Measurements from ENCODE around the gene ABHD16A. TPM values are rescaled to one million over a fixed set of nuclear protein-coding genes. Genes with fewer than 3 reads are reported as not detected.
"Not testable (repeated sequence)": the region's sequence is repeated elsewhere in the genome, so short reads cannot be mapped to it uniquely, and the experiment has no call there.

ABHD16A gene
- total RNA-seq, 1 donor, result 23.5 TPM

GRCh38 chr6:31712296-31712695 lies 9.2 kb upstream of the ABHD16A start:
- DNase-seq (ENCODE audit: low read depth), result no peak
- TF ChIP-seq CTCF (IDR thresholded peaks at IDR 0.05; ENCODE audit: insufficient read depth, low read length), result no peak
- no peak overlapping the region for H3K4me3 ChIP-seq (ENCODE audit: low read depth, low read length)

GRCh38 chr6:31711233-31711632 lies 8.1 kb upstream of the ABHD16A start:
- no peak for DNase-seq (ENCODE audit: low read depth)
- no peak overlapping the region for H3K4me3 ChIP-seq (ENCODE audit: low read depth, low read length)
- TF ChIP-seq CTCF (IDR thresholded peaks at IDR 0.05; ENCODE audit: insufficient read depth, low read length), result no peak

GRCh38 chr6:31710523-31711219 lies 7.5 kb upstream of the ABHD16A start:
- H3K4me3 ChIP-seq (ENCODE audit: low read depth, low read length), result no peak overlapping the region
- DNase-seq (ENCODE audit: low read depth), result no peak
- no peak for TF ChIP-seq CTCF (IDR thresholded peaks at IDR 0.05; ENCODE audit: insufficient read depth, low read length)

GRCh38 chr6:31709157-31709556 lies 6.0 kb upstream of the ABHD16A start:
- H3K4me3 ChIP-seq (ENCODE audit: low read depth, low read length); DNase-seq (ENCODE audit: low read depth): not testable (repeated sequence)

- DNase-seq (ENCODE audit: low read depth), result no peak
- no peak overlapping the region for H3K4me3 ChIP-seq (ENCODE audit: low read depth, low read length)
- no peak for TF ChIP-seq CTCF (IDR thresholded peaks at IDR 0.05; ENCODE audit: insufficient read depth, low read length)
Observed at GRCh38 chr6:31708224-31708623, 5.1 kb upstream of the ABHD16A start.

GRCh38 chr6:31707701-31708100 lies 4.6 kb upstream of the ABHD16A start:
- no peak for TF ChIP-seq CTCF (IDR thresholded peaks at IDR 0.05; ENCODE audit: insufficient read depth, low read length)
- H3K4me3 ChIP-seq (ENCODE audit: low read depth, low read length), result no peak overlapping the region
- no peak for DNase-seq (ENCODE audit: low read depth)

GRCh38 chr6:31706599-31706998 lies 3.5 kb upstream of the ABHD16A start, which contains the start of gene LY6G6F:
LY6G6F (plus strand) TSS chr6:31706866; CDS start chr6:31706907, 41 bp downstream.
- no peak within 1 kb of the TSS for H3K4me3 ChIP-seq (ENCODE audit: low read depth, low read length)
- DNase-seq (ENCODE audit: low read depth), result no peak
- no peak for TF ChIP-seq CTCF (IDR thresholded peaks at IDR 0.05; ENCODE audit: insufficient read depth, low read length)

All from fibroblast of the aortic adventitia (primary cell).